ENCODE measurements around the gene TGFB1I1.

DNA sequence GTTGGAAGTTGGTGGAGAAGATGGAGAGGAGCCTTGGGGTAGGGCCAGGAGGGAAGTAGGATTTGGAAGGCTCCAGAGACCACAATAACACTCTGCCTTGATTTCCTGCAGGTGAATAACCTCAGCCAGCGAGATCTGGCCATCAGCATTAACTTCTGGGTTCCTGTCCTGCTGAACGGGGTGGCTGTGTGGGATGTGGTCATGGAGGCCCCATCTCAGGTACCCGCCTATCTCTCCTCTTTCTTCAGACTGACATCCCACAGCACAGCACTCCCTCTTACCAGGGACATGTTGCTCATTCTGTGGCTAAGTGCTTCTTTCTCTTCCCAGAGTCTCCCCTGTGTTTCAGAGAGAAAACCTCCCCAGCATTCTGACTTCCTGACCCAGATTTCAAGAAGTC lies 48.7 kb upstream of the TGFB1I1 start:
- TF ChIP-seq EZH2 (IDR thresholded peaks at IDR 0.05; ENCODE audit: borderline replicate concordance, low read length): no peak
- TF ChIP-seq, protein P1, sequence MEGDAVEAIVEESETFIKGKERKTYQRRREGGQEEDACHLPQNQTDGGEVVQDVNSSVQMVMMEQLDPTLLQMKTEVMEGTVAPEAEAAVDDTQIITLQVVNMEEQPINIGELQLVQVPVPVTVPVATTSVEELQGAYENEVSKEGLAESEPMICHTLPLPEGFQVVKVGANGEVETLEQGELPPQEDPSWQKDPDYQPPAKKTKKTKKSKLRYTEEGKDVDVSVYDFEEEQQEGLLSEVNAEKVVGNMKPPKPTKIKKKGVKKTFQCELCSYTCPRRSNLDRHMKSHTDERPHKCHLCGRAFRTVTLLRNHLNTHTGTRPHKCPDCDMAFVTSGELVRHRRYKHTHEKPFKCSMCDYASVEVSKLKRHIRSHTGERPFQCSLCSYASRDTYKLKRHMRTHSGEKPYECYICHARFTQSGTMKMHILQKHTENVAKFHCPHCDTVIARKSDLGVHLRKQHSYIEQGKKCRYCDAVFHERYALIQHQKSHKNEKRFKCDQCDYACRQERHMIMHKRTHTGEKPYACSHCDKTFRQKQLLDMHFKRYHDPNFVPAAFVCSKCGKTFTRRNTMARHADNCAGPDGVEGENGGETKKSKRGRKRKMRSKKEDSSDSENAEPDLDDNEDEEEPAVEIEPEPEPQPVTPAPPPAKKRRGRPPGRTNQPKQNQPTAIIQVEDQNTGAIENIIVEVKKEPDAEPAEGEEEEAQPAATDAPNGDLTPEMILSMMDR (conservative IDR thresholded peaks at IDR 0.05 in 1 of 2, IDR thresholded peaks at IDR 0.05 in 1 of 2; ENCODE audit: extremely low read depth in 1 of 2, insufficient read depth in 1 of 2, low read depth in 1 of 2, low read length in 2 of 2): no peak
